ENCODE results near the gene BMP6. TPM values are rescaled to one million over a fixed set of nuclear protein-coding genes. Genes with fewer than 3 reads are reported as not detected.
"Not testable (repeated sequence)": the region's sequence is repeated elsewhere in the genome, so short reads cannot be mapped to it uniquely, and the experiment has no call there.

The BMP6 gene
- total and polyA plus RNA-seq, 2 of the 4 experiments (the other 2 are of a cell fraction) = 0.18 to 0.19 TPM

- H4K91ac ChIP-seq (ENCODE audit: insufficient read depth, low read depth, low read length); H2BK120ac ChIP-seq (ENCODE audit: low read depth, low read length); DNase-seq; H4K8ac ChIP-seq (ENCODE audit: low read depth in 2 of 2, low read length in 2 of 2); H3K9me3 ChIP-seq (ENCODE audit: control insufficient read depth, insufficient read depth, low read length); H2BK20ac ChIP-seq (ENCODE audit: low read depth, low read length); H3K14ac ChIP-seq (replicated peaks; ENCODE audit: low read depth, low read length); dilution Hi-C loops (cut with HindIII; ENCODE audit: low sequenced_read_pairs, unreplicated experiment); H2BK5ac ChIP-seq (ENCODE audit: low read depth, low read length, poor library complexity, severe bottlenecking); H2AK5ac ChIP-seq (ENCODE audit: low read depth, low read length); H3K9me1 ChIP-seq (ENCODE audit: insufficient read depth, low read length); H3K4ac ChIP-seq (ENCODE audit: low read depth, low read length); H3K23ac ChIP-seq (ENCODE audit: low read depth, low read length); H2AFZ ChIP-seq (replicated peaks; ENCODE audit: low read length, poor library complexity); H3K27ac ChIP-seq (ENCODE audit: insufficient read depth, low read length); H3K4me3 ChIP-seq (ENCODE audit: insufficient read depth, low read depth, low read length); H3K27me3 ChIP-seq (ENCODE audit: control insufficient read depth, insufficient read depth, low read length); POLR2A ChIA-PET (ENCODE audit: unreplicated experiment); H3K9ac ChIP-seq (ENCODE audit: low read depth, low read length); BruUV-seq (replicated peaks); H4K5ac ChIP-seq (ENCODE audit: low read depth, low read length); H3K18ac ChIP-seq (ENCODE audit: low read depth, low read length); H3K4me2 ChIP-seq (ENCODE audit: low read depth, low read length); H2BK15ac ChIP-seq (ENCODE audit: low read depth, low read length); ATAC-seq (ENCODE audit: low read depth); CTCF ChIA-PET; H3K56ac ChIP-seq (ENCODE audit: extremely low read depth, insufficient read depth, low read length); H3K4me1 ChIP-seq (ENCODE audit: control insufficient read depth, insufficient read depth, low read length); H2AK9ac ChIP-seq (replicated peaks; ENCODE audit: low read depth, low read length, poor library complexity); H4K20me1 ChIP-seq (ENCODE audit: insufficient read depth, low read length): not testable (repeated sequence)
- Histone ChIP-seq H3K36me3 (ENCODE audit: control insufficient read depth, insufficient read depth, low read length) (peaks cover 72% of the 10 kb centered on the region), H3K79me1 (ENCODE audit: low read depth in 1 of 2, low read length in 2 of 2) (peaks cover 14 to 21% of the 10 kb centered on the region in 2 experiments)
- in situ Hi-C loops (cut with MboI; ENCODE audit: low sequenced_read_pairs) = loop anchor here (10.0 kb wide), 1 partner anchor 168 kb away; the partner anchor contains the start of gene BMP6
- intact Hi-C loops (cut with micrococcal nuclease) = loop anchor here (5.0 kb wide), 1 partner anchor 170 kb away; no protein-coding TSS in a partner anchor
- no CpG with 5 or more reads among the region's 4 CpGs for WGBS, 2 experiments (ENCODE audit: extremely low coverage in 2 of 2, insufficient read length in 1 of 2)
Observed at GRCh38 chr6:7892367-7892766, 166.5 kb downstream of the BMP6 start.
